ENCODE measurements around the gene RUBCN.

Gene RUBCN

DNA sequence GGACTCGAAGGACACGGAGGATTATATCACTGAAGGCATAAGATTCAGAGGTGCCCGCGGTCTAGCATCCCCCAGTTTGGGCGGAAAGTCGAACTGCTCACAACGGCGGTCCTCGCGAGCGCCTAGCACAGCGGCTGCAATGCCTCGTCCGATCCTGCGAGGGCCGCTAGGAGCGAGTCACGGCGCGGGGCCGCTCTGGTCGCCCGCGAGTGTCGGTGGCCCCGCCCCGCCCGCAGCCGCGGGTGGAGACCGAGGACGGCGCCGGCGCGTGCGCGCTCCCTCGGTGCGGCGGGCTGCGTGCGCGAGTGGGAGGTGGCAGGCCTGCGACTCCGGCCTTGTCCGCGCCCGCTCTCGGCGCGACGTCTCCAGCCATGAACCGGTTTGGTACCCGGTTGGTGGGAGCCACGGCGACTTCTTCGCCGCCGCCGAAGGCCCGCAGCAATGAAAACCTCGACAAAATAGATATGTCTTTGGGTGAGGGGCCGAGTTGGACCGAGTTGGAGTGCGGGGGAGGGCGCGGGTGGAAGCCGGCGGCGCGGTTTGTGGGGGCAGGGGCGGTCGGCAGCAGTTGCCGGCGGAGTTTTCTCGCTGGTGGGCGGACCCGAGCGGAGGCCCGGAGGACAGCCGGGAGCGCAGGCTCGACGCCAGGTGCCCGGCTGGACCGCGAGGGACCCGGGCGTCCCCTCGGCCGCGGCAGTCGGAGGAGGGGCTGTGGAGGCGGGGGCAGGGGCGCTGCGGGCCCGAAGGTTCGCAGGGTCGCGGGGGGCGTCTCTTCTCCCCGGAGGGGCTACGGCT is 13.1 kb upstream of the RUBCN start, which contains the start of gene FYTTD1:
Gene FYTTD1 (plus strand): TSS at position 283 of the 795 bp plus-strand sequence. CDS start 89 bp downstream, at position 372.
- H3K9me3 ChIP-seq (ENCODE audit: control insufficient read depth, low read depth, low read length) = no peaks in the 10 kb centered on the region
- no peak within 1 kb of the TSS for H3K27ac ChIP-seq (ENCODE audit: low read length)
- H3K9ac ChIP-seq (ENCODE audit: low read length) = peak within 1 kb of the TSS; percentile 34
- H3K4me1 ChIP-seq (ENCODE audit: control insufficient read depth, low read depth, low read length) = peaks cover 9% of the 10 kb centered on the region
- peak within 1 kb of the TSS; percentile 74 for H3K4me3 ChIP-seq (ENCODE audit: low read length)
- H3K36me3 ChIP-seq (ENCODE audit: control insufficient read depth, low read depth, low read length) = no peaks in the 10 kb centered on the region
- peaks cover 51% of the 10 kb centered on the region for H3K27me3 ChIP-seq (ENCODE audit: control insufficient read depth, insufficient read depth, low read length)

DNA sequence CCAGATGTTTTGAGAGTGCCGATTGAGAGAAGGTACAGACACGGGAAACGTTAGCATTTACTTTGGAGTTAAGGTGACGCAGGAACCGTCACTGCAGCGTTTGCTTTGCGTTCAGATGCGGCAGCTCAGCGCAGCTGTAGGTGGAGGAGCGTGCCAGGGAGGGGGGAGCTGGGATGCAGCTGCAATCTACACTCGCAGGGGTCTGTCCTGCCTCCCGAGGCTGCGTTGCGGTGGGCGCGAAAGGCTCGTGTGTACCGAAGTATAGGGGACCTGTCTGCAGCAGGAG is 12.6 kb upstream of the RUBCN start:
- no peaks in the 10 kb centered on the region for H3K9me3 ChIP-seq (ENCODE audit: control insufficient read depth, low read depth, low read length)
- H3K4me3 ChIP-seq (ENCODE audit: low read length) = peak overlapping the region; percentile 74
- no peak overlapping the region for H3K27ac ChIP-seq (ENCODE audit: low read length)
- H3K9ac ChIP-seq (ENCODE audit: low read length) = peak overlapping the region; percentile 28
- H3K36me3 ChIP-seq (ENCODE audit: control insufficient read depth, low read depth, low read length) = no peaks in the 10 kb centered on the region
- peaks cover 51% of the 10 kb centered on the region for H3K27me3 ChIP-seq (ENCODE audit: control insufficient read depth, insufficient read depth, low read length)
- H3K4me1 ChIP-seq (ENCODE audit: control insufficient read depth, low read depth, low read length) = peaks cover 9% of the 10 kb centered on the region

DNA sequence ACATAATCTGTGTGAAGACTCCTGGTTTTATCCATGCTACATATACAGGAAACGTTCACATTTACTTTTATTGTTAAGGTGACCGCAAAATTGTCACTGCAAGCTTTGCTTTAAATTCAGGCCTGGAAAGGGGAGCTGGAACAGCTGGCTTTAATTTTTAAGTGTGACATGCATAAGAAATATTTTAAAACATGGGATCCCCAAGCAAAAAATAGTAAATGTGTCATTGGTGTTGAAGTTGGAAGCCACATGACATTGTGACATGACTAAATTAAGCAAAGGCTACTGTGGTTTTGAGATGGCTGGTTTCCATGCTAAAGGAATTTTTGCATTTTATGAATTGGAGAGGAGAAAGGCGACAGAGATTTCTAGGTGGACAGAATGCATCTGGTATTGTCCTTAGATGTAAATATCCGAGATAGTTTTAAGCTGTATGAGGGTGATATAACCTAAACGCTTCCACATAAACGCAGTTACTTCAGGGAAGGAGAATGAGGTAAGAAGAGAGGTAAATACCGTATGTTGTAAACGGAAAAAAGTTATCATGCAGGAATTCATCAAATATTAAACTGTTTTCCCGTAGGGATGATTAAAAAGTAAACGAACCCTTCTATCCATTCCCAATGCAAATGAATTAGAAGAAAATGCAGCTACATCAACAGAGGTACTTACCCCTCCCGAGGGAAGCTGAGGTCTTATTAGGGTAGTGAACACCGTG is 12.1 kb upstream of the RUBCN start:
- Histone ChIP-seq H3K9ac (ENCODE audit: low read length) (peak overlapping the region; percentile 28), H3K27ac (ENCODE audit: low read length) (no peak overlapping the region), H3K4me1 (ENCODE audit: control insufficient read depth, low read depth, low read length) (peaks cover 9% of the 10 kb centered on the region)

DNA sequence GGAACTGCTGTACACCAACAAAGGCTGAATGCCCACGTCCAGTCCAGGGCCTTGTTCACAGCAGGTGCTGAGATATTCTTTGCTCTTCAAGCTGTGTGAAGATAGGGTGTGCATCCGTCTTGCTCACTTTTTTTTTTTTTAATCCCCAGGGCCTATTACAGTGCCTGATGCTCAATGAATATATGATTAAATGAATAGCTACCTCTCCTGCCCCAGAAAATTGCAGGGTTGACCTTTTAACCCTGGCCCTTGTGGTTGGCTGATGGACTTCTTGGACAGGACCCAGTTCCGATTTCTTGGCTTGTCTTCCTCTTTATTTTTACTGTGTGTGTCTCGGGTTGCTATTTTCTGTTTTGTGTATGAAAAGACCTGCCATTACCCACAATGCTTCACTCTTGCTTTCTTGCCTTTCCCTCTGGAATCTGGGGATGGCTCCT is 10.1 kb upstream of the RUBCN start:
- Histone ChIP-seq H3K27me3 (ENCODE audit: control insufficient read depth, insufficient read depth, low read length) (peaks cover 38% of the 10 kb centered on the region), H3K9ac (ENCODE audit: low read length) (no peak overlapping the region), H3K4me1 (ENCODE audit: control insufficient read depth, low read depth, low read length) (peaks cover 9% of the 10 kb centered on the region), H3K4me3 (ENCODE audit: low read length) (no peak overlapping the region), H3K9me3 (ENCODE audit: control insufficient read depth, low read depth, low read length) (no peaks in the 10 kb centered on the region), H3K36me3 (ENCODE audit: control insufficient read depth, low read depth, low read length) (no peaks in the 10 kb centered on the region), H3K27ac (ENCODE audit: low read length) (no peak overlapping the region)

More for the DNA sequence above, 12.1 kb upstream of the RUBCN start:
- peaks cover 51% of the 10 kb centered on the region for H3K27me3 ChIP-seq (ENCODE audit: control insufficient read depth, insufficient read depth, low read length)
- peak overlapping the region; percentile 74 for H3K4me3 ChIP-seq (ENCODE audit: low read length)
- no peaks in the 10 kb centered on the region for H3K36me3 ChIP-seq (ENCODE audit: control insufficient read depth, low read depth, low read length)
- no peaks in the 10 kb centered on the region for H3K9me3 ChIP-seq (ENCODE audit: control insufficient read depth, low read depth, low read length)

DNA sequence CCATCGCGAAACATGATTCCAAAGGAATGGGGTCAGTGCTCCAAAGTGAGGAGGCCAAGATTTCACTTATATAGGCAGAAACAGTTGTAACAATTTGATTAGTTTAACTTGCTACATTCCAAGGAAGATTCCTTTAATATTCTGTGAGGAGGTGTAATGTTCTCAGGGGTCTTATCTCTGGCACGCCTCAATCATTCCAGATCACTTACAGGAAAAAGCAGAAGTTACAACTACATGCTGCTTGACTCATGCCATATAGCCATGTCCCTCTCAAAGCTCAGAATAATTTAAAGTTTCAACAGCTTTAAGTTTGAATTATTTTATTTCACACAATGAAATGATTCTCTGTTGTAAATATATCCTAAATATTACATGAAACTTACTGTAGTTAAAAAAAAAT is 9.5 kb upstream of the RUBCN start:
- H3K9me3 ChIP-seq (ENCODE audit: control insufficient read depth, low read depth, low read length) = no peaks in the 10 kb centered on the region
- H3K4me1 ChIP-seq (ENCODE audit: control insufficient read depth, low read depth, low read length) = peaks cover 9% of the 10 kb centered on the region
- H3K36me3 ChIP-seq (ENCODE audit: control insufficient read depth, low read depth, low read length) = no peaks in the 10 kb centered on the region
- H3K4me3 ChIP-seq (ENCODE audit: low read length) = no peak overlapping the region
- peaks cover 32% of the 10 kb centered on the region for H3K27me3 ChIP-seq (ENCODE audit: control insufficient read depth, insufficient read depth, low read length)
- H3K9ac ChIP-seq (ENCODE audit: low read length) = no peak overlapping the region
- no peak overlapping the region for H3K27ac ChIP-seq (ENCODE audit: low read length)

DNA sequence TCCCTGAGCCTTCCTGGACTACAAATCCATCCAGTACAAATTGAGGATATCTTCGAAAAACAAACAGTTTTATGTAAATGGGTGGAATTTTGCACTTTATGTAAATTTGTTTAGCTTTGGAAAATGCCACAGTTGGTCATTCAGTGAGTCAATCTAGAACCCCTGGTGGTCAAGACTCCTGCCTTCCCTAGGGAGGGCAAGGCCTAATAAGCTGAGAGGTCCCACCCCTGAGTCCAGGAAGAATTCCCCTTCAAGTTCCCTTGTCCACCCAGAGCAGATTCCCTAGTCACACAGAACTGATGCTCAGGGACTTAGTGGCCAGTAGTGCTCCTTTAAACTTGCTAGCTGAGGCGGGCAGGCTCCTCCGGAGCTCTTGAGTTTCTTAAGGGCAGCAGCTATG is 6.1 kb upstream of the RUBCN start:
- H3K9me3 ChIP-seq (ENCODE audit: control insufficient read depth, low read depth, low read length) = no peaks in the 10 kb centered on the region
- H3K27me3 ChIP-seq (ENCODE audit: control insufficient read depth, insufficient read depth, low read length) = no peaks in the 10 kb centered on the region
- H3K9ac ChIP-seq (ENCODE audit: low read length) = no peak overlapping the region
- no peaks in the 10 kb centered on the region for H3K36me3 ChIP-seq (ENCODE audit: control insufficient read depth, low read depth, low read length)
- no peak overlapping the region for H3K4me3 ChIP-seq (ENCODE audit: low read length)
- H3K27ac ChIP-seq (ENCODE audit: low read length) = no peak overlapping the region
- peaks cover under 1% of the 10 kb centered on the region for H3K4me1 ChIP-seq (ENCODE audit: control insufficient read depth, low read depth, low read length)

DNA sequence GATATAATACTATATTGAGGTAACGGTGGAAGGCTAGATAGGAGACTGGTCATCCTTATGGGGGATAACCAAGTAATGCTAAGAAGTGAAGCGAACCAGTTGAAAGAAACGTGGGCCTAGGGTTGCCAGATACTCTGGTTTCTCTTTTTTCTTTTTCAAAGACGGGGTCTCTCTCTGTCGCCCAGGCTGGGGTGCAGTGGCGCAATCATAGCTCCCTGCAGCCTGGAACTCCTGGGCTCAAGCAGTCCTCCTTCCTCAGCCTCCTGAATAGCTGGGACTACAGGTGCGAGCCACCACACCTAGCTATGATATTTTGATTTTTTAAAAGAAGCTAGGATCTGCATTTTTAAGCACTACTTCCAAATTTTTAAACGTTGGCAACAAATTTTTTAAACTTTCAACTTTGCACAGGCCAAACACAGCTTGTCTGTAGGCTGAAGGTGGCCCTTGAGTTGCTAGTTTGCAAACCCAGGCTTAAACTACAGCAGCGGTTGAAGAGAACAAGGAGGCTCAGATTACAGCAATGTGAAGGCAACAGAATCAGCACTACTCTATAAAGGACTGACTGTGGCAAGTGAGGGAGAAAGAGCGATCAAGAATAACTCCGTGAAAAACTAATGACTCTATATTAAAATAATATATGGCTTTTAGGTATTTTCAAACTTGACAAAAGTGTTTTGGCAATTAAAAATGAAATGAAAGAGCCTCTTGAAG is 1.2 kb upstream of the RUBCN start:
- H3K27ac ChIP-seq (ENCODE audit: low read length) = no peak overlapping the region

DNA sequence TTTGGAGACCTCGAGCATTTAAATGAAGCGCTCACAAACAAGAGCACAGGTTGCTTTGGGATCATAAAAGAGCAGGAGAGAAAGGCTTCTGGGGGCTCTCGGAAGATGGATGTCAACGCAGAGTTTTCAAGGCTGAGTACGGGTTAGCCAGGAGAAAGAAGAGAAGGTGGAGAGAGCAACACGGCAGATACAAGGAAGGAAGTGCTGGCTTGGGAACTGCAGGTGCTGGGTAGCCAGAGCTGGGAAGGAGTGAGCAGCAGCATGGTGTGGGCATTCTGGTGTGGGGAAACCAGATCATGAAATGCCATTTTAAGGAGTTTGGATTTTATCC is 580 bp upstream of the RUBCN start:
- peak overlapping the region; percentile 81 for H3K4me3 ChIP-seq (ENCODE audit: low read length)
- H3K9me3 ChIP-seq (ENCODE audit: control insufficient read depth, low read depth, low read length) = no peaks in the 10 kb centered on the region
- H3K4me1 ChIP-seq (ENCODE audit: control insufficient read depth, low read depth, low read length) = peaks cover 6% of the 10 kb centered on the region
- H3K36me3 ChIP-seq (ENCODE audit: control insufficient read depth, low read depth, low read length) = no peaks in the 10 kb centered on the region
- H3K27ac ChIP-seq (ENCODE audit: low read length) = peak overlapping the region; percentile 13
- H3K9ac ChIP-seq (ENCODE audit: low read length) = peak overlapping the region; percentile 69
- peaks cover 7% of the 10 kb centered on the region for H3K27me3 ChIP-seq (ENCODE audit: control insufficient read depth, insufficient read depth, low read length)

More for the DNA sequence above, 1.2 kb upstream of the RUBCN start:
- Histone ChIP-seq H3K27me3 (ENCODE audit: control insufficient read depth, insufficient read depth, low read length) (peaks cover 7% of the 10 kb centered on the region), H3K9ac (ENCODE audit: low read length) (peak overlapping the region; percentile 69), H3K9me3 (ENCODE audit: control insufficient read depth, low read depth, low read length) (no peaks in the 10 kb centered on the region), H3K4me3 (ENCODE audit: low read length) (peak overlapping the region; percentile 81), H3K36me3 (ENCODE audit: control insufficient read depth, low read depth, low read length) (no peaks in the 10 kb centered on the region), H3K4me1 (ENCODE audit: control insufficient read depth, low read depth, low read length) (peaks cover 6% of the 10 kb centered on the region)

DNA sequence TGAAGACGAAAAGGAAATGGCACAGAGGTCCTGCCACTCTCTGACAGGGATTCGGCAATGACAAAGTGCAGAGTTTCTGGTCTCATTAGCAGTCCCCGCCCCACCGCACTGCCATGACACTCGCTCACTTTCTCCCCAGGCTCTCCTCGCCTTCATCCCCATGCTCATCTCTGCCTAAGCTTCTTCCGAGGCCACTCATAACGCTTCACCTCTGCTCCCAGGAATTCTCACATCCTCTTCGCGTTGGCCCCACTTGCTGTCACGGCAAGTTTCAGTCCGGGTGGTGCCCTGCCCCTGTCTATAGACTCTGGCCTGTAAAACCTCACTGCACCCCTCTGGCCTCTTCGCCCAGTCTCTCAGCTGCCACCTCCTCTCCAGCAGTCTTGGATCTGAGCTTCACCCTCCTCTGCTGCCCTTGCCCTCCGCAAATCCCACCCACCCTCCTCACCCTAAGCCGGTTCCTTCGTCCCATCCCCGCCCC is 654 bp downstream of the RUBCN start:
- Histone ChIP-seq H3K9me3 (ENCODE audit: control insufficient read depth, low read depth, low read length) (no peaks in the 10 kb centered on the region), H3K4me1 (ENCODE audit: control insufficient read depth, low read depth, low read length) (peaks cover 6% of the 10 kb centered on the region), H3K4me3 (ENCODE audit: low read length) (peak overlapping the region; percentile 81), H3K9ac (ENCODE audit: low read length) (peak overlapping the region; percentile 69), H3K36me3 (ENCODE audit: control insufficient read depth, low read depth, low read length) (no peaks in the 10 kb centered on the region), H3K27ac (ENCODE audit: low read length) (no peak overlapping the region), H3K27me3 (ENCODE audit: control insufficient read depth, insufficient read depth, low read length) (peaks cover 7% of the 10 kb centered on the region)

DNA sequence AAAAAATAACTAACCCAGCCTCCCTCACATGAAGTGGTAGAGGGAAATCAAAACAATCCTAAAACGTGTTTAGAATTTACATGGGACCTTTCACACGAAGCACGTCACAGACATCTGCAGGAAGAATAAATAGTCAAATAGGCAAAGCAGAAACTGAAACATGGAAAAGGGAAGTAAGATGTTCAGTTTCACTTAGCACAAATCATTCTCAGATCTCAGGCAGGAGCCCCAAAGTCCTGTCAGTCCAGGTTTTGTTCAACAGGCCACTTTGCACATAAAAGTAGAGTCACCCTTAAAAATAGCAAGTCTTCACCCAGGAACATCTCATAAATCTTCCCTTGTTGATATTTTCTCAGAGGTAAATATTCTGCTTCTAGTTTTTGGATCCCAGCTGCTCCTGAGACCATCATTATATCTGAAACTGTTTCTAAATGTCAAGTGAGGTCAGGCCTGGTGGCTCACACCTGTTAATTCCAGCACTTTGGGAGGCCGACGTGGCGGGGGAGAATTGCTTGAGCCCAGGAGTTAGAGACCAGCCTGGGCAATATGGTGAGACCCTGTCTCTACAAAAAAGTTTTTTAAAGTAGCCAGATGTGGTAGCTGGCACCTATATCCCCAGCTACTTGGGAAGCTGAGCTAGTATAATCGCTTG is 1.9 kb downstream of the RUBCN start:
- H3K4me3 ChIP-seq (ENCODE audit: low read length) = no peak overlapping the region
- H3K9ac ChIP-seq (ENCODE audit: low read length) = no peak overlapping the region
- no peak overlapping the region for H3K27ac ChIP-seq (ENCODE audit: low read length)
- H3K9me3 ChIP-seq (ENCODE audit: control insufficient read depth, low read depth, low read length) = no peaks in the 10 kb centered on the region
- no peaks in the 10 kb centered on the region for H3K36me3 ChIP-seq (ENCODE audit: control insufficient read depth, low read depth, low read length)
- H3K4me1 ChIP-seq (ENCODE audit: control insufficient read depth, low read depth, low read length) = peaks cover 6% of the 10 kb centered on the region
- peaks cover 7% of the 10 kb centered on the region for H3K27me3 ChIP-seq (ENCODE audit: control insufficient read depth, insufficient read depth, low read length)

DNA sequence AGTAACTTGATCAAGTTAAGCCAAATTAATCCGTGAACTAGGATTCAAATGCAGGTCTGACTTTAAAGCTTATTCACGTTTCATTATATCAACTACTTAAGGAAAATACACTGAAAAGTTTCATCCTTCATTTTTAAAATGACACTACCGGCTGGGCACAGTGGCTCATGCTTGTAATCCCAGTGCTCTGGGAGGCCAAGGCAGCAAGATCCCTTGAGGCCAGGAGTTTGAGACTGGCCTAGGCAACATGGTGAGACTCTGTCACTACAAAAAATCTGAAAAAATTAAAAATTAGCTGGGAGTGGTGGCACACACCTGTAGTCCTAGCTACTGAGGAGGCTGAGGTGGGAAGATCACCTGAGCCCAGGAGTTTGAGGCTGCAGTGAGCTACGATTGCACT is 3.7 kb downstream of the RUBCN start:
- H3K27me3 ChIP-seq (ENCODE audit: control insufficient read depth, insufficient read depth, low read length) = peaks cover 7% of the 10 kb centered on the region
- H3K9me3 ChIP-seq (ENCODE audit: control insufficient read depth, low read depth, low read length) = no peaks in the 10 kb centered on the region
- H3K4me3 ChIP-seq (ENCODE audit: low read length) = no peak overlapping the region
- no peak overlapping the region for H3K9ac ChIP-seq (ENCODE audit: low read length)
- H3K36me3 ChIP-seq (ENCODE audit: control insufficient read depth, low read depth, low read length) = no peaks in the 10 kb centered on the region
- H3K27ac ChIP-seq (ENCODE audit: low read length) = no peak overlapping the region
- peaks cover 6% of the 10 kb centered on the region for H3K4me1 ChIP-seq (ENCODE audit: control insufficient read depth, low read depth, low read length)

All from iPS-18a (cell line).